HG03378 (cell line): ENCODE measurements around the gene LRRFIP1.
"Not testable (repeated sequence)": the region's sequence is repeated elsewhere in the genome, so short reads cannot be mapped to it uniquely, and the experiment has no call there.

Experiments
- ATAC-seq: cut with Tn5 transposase; IDR thresholded peaks from one replicate; pipeline ENCODE4 v1.9.1; 2021; ENCODE audit warnings: mild to moderate bottlenecking, moderate library complexity; ENCODE audit not compliant: unreplicated experiment

Gene LRRFIP1

DNA sequence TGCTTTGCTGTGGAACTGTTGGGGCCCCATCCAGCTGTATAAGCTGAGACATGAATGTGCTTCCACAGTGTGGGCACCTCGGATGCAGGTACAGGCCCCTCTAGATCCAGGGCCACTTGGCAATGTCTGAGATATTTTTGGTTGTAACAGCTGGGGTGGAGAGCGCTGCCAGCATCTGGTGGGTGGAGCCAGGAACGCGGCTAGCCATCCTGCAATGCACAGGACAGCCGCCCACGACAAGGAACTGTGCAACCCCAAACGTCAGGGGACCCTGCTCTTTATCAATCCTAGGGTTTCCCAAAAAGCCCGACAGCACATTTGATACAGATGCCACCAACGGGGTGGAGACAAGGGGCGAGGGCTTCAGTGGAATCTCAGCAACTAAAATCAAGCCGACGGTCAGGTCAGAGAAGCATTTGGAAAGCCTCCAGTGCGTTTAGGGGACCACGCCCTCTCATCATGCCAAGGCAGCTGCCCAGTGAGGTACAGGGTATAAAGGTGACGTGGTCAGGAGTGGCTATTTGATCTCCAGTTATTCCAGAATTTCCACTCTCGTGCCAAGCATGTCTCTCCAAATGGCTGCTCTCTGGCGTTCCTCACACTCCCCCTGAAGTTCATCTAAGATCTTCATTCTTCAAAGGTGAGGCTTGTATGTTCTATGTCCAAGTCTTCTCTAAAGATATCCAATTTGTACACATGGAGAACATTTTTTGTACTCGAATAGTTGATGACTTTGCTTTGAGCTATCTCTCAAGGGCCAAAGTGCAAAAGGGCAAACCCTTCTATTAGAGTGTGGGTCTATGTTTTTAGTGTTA is 55.7 kb downstream of the LRRFIP1 start:
- no peak for ATAC-seq

DNA sequence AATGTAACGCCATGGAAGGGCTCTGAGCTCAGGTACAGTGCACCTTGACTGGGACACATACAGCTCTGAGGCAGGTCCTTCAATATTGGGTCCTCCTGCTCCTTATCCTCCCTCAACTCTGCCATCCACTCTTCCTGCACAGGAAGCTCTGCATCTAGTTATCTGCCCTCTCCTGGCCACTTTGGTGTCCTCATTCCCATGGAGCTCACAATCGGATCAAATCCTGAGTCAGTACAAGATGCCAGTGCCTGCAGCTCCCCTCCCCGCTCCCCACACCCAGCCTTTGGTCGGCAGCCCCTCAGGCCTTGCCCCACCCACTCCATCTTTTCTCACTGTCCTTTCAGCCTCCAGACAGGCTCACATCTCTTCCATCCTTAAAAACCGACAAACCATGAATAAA is 58.0 kb downstream of the LRRFIP1 start:
- no peak for ATAC-seq

DNA sequence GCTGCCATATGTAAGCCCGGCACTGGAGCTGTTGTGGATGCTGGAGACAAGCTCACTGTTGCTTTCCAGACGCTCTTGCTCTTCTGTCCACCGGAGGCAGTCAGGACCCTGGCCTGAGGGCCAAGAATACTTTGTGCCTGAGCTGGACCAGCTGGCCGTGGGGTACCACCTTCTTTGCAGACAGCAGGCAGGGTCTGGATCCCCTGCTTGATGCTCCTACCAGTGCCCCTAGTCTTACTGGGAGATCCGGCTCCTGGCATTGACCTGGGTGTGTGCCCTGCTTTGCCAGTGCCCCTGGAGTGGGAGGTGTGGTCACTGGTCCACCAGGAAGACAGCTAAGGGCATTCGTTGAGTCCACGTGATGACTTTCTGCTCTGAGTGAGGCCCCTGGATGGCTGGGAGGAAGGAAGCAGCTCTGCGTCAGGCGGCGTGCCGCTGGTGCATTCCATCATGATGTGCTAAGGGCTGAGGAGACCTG is 59.3 kb downstream of the LRRFIP1 start:
- ATAC-seq: no peak

DNA sequence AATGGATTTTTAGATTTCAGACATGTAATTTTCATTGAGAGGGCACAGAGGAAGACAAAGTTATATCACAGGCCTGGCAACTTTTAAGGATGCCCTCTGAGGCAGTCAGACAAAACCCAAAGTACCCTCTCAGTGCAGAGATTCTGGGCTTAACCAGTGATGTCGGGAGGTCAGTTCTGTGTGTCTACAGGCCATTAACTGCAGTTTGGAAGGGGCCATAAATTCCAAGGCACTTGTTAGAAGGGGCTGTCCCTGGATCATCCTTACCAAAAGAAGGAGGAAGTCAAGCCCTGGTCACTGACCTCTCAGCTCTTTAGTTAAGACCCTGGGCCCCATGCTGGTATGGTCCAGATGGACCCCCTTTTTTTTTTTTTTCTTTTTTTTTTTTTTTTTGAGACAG is 60.7 kb downstream of the LRRFIP1 start:
- ATAC-seq: no peak

DNA sequence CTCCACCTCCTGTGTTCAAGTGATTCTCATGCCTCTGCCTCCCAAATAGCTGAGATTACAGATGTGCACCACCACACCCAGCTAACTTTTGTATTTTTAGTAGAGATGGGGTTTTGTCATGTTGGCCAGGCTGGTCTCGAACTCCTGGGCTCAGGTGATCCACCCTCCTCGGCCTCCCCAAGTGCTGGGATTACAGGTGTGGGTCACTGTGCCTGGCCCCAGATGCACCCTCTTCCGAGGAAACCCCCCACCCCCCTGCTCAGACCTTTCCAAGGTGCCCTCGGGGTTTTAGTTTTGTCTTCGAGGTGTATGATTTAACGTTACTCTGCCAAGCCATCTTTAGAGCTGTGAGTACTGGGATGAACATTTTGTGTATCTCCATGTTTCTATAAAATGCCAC is 61.2 kb downstream of the LRRFIP1 start:
- ATAC-seq: not testable (repeated sequence)

DNA sequence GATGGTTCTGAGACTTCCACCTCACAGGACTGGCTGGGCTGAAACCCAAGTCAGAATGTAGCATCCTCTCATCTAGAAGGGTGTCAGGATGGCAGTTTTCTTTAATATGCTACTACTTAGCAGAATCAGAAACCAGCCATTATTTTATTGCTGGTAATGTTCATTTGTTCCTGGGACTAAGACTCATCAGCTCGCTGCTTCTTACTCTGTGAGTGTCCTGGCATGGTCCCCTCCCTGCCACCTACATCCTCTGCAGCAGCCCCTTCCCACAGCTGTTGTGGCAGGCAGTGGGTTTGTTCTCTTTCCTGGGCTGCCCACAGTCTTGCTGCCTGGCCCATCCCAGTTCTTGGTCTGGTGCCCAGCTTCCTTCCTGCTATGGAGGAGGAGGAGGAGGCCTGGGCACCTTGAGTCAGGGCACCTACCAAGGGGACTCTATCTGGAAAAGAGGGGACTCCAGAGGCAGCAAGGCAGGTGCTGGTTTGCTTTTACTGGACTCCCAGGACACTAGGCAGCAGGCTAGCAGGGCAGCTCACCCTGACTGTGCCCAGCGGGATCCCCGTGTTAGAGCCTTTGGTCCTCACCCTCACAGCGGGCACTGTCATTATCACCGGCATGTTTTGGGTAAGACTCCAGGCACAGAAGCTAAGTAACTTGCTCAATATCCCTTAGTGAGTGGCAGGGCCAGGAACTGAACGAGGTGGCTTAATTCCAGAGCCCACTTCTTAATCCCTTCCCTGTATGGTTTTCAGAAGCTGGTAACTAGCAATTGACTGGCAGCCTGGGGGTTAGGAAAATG is 62.1 kb downstream of the LRRFIP1 start:
- ATAC-seq: no peak

DNA sequence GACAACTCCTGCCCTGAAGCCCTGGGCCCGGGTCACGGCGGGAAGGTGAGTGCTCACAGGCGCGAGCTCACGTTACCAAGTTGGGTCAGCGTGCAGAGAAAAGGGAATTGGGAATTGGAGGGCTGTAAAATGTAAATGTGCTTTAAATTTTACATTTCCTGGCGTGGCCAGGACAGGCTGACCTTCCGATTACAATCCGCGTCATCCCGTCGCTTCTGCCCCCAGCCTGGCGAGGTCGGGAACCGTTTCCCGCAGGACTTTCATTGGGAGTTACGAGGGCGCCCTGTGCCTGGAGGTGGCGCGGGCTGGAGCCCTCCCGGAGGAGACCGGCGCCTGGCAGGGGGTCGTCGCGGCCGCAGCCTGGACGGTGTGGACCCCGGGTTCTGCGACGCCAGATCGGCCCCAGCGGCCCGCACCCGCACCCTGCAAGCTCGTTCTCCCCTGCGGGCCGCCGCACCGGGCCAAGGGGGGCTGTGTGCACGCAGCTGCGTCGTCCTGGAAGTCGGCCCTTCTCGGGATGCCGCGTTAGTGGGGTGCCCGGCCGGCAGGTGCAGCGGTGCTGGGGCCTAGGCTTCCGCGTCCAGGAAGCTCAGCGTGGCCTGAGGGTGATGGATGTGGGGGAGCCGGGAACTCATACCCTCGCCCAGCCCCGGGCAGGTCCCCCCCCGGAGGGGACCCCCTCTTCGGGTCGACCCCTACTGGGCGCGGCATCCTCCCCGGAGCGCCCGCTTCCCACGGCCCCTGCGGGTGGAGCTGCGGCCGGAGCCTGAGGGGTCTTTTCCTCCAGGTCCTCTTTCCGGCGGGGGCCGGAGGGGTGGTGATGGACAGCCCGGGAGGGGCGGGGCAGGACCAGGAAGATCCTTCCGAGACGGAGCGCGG is 63.9 kb downstream of the LRRFIP1 start:
- no peak for ATAC-seq

DNA sequence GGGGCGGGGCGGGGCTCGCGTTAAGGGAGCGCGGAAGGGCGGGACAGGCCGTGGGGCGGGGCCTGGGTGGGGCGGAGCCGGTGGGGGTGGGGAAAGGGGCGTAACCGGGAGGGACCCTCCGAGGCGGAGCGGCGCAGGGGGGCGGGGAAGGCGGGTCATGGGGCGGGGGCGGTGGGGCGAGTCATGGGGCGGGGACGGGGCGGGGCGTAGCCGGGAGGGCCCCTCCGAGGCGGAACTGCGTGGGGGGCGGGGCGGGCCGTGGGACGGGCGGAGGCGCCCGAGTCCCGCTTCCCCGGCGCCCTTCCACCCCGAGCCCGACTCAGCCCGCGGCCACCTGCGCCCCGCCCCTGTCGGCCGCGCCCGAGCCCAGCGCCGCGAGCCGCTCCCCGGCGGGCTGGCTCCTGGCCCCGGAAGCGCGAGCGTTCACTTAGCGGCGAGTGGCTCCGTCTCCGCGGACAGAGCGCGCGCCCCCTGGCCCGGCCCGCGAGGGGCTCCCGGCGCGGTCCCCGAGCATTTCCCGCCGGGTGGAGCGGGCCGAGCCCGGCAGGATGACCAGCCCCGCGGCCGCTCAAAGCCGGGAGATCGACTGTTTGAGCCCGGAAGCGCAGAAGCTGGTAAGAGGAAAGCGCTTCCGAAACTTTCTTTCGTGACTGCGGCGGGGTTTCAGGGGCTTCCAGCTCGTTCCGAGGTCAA is 64.7 kb downstream of the LRRFIP1 start:
- ATAC-seq: no peak

DNA sequence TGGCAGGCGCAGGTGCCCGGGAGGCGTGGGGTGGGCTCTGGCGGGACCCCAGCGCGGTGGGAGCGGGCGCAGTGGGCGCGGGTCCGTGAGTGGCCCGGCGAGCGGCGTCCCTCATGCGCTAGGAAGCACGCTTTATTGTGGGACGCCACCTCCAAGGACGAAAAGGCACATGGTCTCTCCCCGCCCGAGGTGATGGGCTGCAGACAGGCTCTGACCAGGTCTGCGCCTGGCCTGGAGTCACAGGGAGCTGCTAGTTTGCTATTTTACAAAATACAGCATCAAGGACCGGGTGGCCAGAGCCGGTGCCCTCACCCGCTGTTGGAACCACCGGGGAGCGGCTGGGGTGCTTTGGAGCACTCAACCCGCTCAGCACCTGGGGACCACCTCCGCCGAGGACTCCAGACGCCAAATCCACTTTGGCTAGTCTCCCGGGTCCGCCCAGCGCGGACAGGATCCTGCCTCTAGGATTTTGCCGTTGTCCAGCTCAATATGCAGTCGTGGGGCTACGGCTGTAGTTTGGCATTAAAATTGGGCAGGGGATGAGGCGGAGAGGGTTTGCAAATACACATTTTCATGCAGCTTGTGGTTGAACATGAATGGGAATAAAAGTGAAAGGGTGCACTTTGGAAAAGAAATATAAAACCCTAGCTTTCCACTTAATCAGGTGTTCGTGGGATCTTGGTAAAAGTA is 65.4 kb downstream of the LRRFIP1 start:
- no peak for ATAC-seq

DNA sequence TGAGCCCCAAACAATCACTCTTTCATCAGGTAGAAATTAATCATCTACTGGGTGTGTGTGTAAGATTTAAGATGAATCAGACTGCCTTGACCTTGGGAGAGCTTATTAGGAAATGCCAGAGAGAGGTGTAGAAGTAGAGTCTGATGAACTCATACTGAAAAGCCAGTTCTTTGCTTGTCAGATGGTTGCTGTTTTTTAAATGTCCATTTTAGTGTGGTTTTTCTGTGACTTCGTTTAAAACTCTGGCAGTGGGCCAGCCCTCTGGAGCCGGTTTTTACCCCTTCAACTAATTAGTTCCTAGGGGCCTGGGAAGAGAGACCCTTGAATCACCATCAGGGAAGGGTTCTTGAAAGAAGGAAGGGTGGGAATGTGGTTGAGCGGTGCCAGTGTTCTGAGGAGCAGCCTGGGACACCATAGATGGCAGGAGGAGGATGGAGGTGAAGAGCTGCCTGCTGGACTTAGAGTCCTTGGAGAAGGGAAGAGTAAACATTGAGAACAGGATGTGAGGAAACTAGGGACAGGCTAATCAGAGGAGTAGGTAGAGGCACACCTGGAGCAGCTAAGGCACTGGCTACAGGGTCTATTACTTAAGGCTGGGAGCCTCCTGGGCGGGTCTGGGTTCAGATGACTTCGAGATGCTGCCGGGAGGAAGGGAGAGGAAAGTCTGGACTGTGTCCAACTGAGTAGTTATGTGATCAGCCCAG is 66.1 kb downstream of the LRRFIP1 start:
- ATAC-seq: no peak

DNA sequence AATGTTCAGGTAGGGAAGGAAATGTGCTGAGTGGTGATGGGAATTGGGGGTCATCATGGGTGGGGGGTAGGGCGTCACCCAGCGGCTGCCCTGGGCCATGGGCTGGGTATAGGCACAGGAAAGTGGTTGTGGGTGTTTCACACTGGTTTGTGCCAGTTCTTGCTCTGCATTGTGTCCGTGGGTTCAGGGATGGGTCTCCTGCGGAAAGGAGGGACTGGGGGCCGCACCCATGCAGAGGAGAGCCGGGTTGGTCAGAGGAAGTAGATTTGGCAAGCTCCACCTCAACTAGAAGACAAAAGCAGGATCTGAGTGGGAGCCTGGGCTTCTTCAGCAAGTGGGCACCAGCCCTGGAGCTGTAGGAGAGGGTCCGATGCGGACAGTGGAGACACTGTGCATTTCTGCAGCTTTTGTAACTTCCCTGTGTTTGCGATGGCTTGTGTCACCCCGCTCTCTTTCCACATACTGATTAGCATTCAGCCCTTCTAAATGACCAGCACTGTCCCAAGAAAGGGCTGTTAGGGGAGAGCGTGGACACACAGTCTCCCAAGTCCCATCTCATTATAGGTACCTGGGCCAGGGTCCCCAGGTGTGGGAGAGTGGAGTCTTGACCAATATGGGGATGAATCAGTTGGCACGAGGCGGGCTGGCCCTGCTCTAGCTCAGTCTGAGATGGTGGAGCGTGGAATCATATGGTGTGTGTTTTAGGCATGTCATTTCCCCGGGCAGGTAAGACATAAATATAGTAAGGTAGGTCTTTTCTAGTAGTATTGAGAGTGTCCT is 67.2 kb downstream of the LRRFIP1 start:
- no peak for ATAC-seq

DNA sequence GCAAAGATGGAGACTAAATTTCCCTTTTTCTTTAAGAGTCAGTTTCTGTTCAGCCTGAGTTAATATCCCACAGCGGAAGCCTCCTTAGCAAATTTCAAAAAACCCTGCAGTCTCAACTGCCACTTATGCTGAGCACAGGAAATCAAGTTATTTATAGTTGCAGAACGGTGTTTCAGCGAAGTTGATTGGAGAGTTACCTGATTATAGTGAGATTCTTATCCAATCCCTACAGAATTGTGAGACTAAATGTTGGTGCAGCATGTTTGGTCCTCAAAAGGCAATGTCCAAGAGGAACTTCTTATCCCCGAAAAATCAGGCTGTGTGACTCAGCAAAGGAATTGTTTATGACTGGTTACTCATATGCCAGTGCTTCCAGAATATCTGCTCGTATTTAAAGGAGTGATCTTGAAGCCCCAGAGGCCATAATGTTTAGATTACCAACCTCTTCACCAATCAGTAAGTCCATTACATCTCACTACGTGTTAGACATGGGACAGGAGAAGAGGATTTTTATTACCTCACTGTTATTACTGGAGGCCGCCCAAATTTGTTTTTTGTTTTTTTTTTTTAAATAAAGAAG is 67.9 kb downstream of the LRRFIP1 start:
- ATAC-seq: no peak

DNA sequence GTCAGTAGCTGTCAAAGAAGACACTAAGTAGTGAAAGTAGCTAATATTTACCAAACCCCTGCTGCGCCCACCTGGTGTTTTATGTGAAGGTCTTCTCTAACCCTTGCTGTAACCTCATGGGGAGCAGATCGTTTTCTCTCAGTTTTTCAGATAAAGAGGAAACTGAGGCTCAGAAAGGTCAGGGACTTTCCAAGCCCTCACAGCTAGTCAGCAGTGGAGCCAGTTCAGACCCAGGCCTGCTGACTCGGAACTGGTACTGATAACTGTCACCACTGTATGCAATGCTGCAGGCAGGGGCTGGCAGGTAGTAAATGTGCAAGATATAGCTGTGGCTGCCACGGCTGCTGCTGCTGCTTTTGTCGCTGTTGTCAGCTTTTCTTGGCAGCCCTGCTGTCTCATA is 69.1 kb downstream of the LRRFIP1 start:
- peak; percentile 26 for ATAC-seq

DNA sequence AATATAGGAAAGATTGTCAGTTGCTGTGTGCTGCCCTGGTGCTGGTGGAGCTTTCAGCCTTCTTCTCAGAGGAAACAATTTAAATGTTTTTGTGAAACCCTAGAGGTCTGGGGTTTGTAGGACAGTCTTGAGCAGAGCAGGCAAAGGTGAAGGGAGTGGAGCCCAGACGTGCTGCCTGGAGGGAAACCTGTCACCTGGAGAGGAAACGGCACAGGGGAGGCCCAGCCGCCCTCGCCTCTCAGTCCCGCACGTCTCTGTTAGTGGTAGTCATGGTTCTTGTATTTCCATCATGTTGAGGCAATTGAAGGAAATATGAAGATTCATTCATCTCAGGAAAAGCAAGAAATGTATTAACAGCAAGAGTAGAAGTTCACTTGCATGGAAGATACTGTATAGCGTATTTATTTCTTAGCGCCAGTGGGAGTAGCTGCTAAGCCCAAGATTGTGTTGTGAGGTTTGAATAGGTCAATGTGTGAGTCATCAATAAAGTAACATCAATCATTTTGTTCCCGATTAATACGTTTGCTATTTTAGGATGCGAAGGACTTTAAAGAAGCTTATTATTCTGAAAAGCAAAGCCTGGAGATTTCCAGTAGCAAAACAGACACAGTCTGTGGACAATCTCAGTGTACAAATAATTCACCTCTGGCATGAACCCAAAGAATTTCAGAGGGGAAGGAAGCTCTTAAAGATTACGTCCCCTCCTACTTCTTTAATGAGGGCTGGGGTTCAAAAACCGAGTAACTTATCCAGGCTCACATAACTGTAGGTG is 70.4 kb downstream of the LRRFIP1 start:
- ATAC-seq: no peak

DNA sequence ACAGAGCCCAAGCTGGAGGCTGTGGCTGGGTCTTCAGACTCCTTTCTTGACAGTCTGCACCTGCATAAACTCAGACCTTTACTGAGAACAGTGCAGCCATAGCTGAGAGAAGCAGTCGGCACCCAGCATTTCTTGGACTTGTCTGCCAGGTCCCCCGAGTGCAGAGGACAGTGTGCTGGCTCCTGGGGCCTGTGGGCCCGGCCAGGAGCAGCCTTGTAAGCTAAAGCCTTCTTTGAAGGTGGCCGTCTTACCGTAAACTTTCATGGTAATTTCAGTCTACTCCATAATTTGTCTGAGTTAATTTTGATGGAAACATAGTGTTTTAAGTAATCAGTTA is 70.9 kb downstream of the LRRFIP1 start:
- no peak for ATAC-seq

DNA sequence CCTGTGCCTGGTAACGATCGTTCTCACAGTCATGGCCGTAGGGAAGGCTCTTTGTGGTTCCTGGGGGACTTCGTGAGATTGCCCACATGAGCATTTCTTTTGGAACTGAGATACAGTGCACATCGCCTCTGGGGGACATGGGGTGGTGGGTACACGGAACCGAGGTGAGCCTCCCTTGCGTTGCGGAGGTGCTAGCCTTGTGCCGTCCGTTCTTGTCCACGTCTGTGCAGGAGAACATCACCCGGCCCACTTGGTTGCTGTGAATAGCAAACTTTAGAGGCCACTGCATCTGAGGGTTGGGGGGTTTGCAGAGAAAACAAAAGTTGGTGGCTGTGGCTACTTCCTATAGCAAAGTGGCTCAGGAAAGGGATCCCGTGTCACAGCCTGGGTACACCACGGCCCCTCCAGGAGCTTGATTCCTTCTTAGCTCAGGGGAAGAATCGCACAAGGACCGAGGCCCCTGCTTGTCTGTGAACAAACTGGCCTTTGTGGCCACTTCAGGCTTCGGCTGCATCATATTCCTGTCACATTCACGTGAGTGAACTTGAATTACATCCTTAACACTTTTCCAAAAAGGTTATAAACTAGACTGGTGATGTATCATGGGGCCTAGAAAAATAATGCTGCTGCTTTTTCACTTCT is 72.6 kb downstream of the LRRFIP1 start:
- no peak for ATAC-seq

DNA sequence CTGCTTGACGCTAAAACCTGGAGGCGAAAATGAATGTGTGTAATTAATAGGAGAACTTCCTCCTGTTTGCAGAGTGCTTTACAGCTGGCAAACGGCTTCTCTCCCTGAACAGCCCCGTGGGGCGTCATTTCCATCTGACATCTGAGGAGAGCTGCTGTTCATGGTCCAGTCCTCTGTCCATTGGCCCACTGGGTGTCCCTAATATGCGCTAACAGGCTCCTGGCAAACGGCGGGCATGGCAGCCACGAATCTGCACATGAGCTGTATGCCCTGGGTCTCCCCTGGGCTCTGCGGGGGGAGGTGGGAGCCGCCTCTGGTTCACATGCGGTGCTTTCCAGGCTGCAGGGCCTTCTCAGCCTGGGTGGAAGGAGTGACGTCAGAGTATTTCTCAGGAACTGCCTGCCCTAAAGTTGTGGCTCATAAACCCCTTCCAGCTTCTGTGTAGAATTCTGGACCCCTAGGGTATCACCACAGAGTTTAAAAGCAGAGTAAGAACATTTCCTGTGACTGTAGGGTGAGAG is 73.2 kb downstream of the LRRFIP1 start:
- ATAC-seq: no peak
